ENCODE results near the gene TBC1D5.
"Not testable (repeated sequence)": the region's sequence is repeated elsewhere in the genome, so short reads cannot be mapped to it uniquely, and the experiment has no call there.

TBC1D5 gene

GRCh38 chr3:17747174-17747889 is 4.9 kb upstream of the TBC1D5 start:
- DNase-seq = no peak

DNA sequence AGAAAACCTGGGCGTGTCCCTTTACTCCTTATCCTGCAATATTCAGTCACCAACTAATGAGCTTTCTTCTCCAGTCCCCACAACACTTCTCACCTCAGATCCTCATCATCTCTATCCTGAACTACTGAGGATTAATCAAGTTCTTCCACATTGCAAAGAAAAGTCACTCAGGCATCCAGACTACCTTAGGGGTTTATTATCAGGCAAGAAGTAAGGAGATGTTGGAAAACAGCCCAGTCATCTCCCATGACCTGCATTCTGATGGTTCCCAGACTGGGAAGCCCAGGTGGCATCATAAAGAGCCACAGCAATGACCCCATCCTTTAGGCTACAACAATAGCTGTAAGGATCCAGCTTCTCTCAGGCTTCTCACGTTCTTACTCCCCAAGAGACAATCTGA is 3.5 kb upstream of the TBC1D5 start:
- no peak for DNase-seq

GRCh38 chr3:17745301-17745700 is 2.9 kb upstream of the TBC1D5 start:
- DNase-seq = no peak

DNA sequence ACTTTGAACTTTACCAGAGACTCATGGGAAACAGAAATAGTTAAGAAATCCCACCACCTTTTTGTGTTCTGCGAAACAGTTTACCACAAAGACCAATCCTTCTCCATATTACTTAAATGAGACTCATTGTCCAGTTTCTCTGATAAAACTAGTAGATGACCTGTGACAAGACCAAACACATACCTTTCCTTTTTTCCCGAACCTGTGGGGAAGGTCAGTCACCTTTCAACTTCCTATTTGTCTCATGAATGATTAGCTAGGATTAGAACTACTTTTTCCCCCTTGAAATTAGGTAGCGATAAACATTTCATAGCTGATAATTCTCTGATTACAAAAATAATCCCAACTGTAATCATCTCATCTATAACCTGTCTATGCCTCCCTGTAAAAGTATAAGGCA is 2.3 kb upstream of the TBC1D5 start:
- no peak for DNase-seq

GRCh38 chr3:17743658-17743995 is 1.2 kb upstream of the TBC1D5 start:
- DNase-seq = no peak

DNA sequence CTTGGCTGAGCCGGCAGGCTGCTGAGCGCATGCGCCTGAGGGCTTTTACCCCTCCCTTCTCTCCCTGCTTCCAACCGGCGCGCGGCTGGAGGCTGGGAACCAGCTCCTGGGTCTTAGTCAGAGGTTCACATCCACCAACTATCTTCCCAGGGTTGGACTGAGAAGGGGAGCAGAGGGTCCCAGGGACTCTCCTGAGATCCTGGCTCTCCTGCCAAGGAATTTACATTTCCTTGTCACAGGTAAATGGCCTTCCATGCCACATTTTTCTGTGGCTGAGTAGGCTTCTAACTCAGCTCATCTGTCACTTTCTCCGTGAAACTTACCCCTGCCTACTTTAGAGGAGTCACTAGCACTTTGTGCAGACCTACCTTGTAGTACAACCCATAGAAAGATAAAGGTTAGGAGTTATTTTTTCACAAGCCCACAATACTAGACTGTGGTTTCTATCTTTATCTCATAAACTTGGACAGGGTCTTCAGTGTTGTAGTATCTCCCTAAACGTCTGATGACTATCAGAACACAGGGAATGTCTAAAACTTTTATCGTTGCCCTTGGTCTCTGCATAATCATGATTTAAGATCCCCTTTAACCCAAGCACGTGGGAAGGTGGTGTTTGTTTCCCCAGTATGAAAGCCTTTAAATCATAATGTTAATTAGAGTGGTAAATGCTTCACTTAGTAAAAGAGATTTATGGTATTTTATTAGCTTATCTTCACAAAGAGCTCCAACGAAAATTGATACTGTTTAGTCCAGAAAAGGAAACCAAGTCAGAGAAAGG is 638 bp upstream of the TBC1D5 start:
- no peak for DNase-seq

DNA sequence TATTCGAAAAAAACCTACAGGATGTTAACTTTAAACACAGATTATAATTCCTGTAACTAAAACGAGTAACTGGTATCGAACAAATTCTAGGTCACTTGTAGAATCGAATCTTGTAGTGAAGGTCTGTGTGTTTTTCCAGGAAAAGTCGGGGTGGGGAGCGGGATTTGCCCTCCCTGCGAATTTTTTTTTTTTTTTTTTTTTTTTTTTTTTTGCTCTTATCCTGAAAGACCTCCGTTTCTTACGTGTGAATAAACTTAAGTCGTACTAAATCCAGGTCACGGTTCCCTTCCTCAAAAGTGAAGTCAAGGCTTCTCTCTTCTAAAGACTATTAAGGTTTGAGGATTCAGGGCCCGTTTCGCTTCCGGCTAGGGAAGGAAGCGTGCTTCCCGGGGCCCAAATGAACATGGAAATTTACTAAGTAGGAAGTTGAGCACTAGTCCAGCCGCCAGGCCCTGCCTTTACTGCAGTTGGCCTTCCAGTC is 770 bp downstream of the TBC1D5 start:
- DNase-seq = no peak

DNA sequence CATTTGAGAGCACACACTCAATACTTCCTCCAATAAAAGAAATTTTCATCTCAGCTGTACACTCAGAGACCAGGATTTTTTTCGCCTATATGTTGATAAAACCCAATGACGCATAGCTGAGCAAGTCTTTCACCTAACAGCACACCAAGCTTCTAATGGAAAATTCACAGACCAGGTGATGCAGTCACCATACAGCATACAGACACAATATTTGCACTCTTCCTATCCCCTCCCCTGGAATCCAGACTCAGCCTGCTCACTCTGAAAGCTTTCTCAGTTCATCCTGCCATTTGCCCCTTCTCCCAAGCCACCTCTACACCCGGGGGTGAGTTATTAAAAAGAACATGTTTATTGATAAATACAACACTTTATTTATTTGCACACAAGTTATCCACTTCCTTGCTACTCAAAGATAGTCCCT is 1.7 kb downstream of the TBC1D5 start:
- DNase-seq = peak; percentile 51

- DNase-seq = no peak
These were observed 3.5 kb downstream of the TBC1D5 start for GRCh38 chr3:17738921-17739320.

DNA sequence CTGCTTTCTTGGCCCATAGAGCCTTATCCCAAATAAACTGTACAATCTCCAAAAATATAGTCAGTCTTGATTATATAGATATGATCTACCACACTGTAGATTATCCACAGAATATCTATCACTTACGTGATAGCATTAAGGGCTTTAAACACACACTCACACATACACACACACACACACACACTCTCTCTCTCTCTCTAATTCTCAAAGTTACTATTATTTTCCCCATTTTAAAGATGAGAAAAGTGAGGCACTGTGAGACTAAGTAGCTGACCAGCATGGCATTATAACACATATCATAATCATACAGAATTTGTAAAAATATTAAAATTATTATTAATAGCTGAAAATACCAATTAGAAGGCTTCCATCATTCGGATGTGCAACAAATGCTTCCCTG is 4.2 kb downstream of the TBC1D5 start:
- DNase-seq = no peak

GRCh38 chr3:17737591-17737990 is 4.8 kb downstream of the TBC1D5 start:
- no peak for DNase-seq

- not testable (repeated sequence) for DNase-seq
These were observed 7.1 kb downstream of the TBC1D5 start for GRCh38 chr3:17735362-17735761.

DNA sequence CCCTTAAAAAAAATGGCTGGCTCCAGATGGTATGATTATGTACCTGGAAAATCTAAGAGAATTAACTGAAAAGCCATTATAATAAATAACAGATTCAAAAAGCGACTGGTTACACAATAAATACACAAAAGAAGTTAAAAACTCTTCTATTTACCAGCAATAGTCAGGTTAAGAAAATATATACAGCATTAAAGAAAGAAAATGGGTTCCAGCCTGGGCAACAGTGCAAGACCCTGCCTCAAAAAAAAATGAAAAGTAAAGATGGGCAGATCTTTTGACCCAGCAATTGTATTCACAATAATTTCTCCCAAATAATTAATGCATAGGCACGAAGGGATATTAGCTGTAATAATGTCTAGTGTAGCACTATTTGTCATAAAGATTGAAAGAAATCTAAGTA is 8.7 kb downstream of the TBC1D5 start:
- DNase-seq = no peak

- DNase-seq = no peak
These were observed 9.2 kb downstream of the TBC1D5 start for GRCh38 chr3:17733215-17733614.

DNA sequence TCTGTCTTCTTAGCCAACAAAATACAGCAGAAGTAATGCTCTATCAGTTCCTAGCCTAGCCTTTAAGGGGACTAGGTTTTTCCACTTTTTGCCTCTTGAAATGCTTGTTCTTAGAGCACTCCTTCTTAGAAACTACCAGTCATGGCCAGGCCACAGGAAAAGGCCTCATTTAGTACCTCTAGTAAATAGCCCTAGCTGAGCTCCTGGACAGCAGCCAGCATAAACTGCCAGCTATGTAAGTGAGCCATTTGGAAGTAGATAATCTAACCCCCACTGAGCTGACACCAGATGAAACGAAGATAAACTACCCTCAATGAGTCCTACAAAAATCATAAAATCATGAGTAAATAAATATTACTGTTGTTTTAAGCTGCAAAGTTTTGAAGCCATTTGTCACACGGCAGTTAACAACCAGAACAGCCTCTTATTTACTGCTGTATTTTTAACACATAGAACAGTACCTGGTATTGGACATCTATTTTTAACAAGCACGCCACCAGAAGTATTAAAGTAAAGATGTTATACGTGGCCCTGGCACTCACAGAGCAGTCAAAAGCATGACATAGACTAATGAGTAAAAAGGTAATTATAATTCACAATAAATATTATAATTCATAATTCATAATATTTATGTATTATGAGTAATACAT is 12.0 kb downstream of the TBC1D5 start:
- DNase-seq = peak; percentile 12

DNA sequence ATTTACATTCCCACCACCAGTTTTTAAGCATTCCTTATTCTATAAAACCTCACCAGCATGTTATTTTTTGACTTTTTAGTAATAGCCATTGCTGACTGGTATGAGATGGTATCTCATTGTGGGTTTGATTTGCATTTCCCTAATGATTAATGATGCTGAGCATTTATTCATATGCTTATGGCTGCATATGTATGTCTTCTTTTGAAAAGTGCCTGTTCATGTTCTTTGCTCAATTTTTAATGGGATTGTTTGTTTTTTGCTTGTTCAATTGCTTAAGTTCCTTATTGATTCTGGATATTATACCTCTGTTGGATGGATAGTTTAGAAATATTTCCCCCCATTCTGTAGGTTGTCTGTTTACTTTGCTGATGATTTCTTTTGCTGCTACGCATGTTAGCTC is 16.1 kb downstream of the TBC1D5 start:
- no peak for DNase-seq

- not testable (repeated sequence) for DNase-seq
These were observed 16.6 kb downstream of the TBC1D5 start for GRCh38 chr3:17725844-17726243.

GRCh38 chr3:17724948-17725347 is 17.5 kb downstream of the TBC1D5 start:
- no peak for DNase-seq

DNA sequence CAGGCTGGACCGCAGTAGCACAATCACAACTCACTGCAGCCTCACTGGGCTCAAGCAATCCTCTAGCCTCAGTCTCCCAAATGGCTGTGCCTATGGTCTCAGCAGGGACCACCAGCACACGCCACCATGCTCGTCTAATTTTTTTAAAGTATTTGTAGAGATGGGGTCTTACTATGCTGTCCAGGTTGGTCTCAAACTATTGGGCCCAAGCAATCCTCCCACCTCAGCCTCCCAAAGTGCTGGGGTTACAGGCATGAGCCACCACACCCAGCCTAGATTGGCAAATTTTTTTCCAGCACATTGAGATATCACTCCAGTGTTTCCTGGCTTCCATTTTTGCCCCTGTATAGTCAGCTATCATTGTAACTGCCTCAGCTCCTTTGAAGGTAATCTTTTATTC is 18.3 kb downstream of the TBC1D5 start:
- DNase-seq = no peak

- DNase-seq = no peak
These were observed 25.0 kb downstream of the TBC1D5 start for GRCh38 chr3:17717411-17717810.

GRCh38 chr3:17714473-17714872 is 28.0 kb downstream of the TBC1D5 start:
- no peak for DNase-seq

- DNase-seq = no peak
These were observed 33.1 kb downstream of the TBC1D5 start for GRCh38 chr3:17709236-17709810.

DNA sequence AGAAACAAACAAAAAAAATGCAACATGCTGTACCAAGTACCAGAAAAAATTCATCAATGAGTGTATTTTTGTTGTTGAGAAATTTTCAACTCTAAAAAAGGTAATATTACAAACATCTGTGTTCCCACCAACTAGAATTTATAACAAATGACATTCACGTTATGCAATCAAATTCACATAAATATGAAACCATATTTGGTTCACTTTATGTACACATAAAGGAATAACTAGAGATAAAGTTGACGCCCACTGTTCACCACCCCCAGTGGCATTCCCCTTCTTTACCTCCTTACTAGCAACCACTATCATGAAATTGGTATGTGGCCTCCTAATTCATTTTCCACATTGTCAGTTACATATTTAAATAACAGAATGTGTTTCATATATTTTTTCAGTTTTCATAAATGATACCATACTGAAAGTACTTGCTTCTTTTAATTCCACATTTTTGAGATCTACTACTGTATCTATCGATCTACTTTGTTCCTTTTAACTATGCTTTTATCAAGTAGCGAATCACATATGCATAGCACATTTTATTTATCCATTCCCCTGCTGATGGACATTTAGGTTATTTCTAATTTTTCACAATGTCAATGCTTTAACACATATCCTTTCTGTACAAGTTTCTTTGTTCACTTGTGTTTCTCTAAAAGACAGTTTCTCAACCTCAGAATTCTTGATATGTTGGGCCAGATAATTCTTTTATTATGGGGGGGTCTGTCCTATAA is 34.5 kb downstream of the TBC1D5 start:
- no peak for DNase-seq

Data from NCI-H146 (cell line).